Measurements from ENCODE around the gene AQR. TPM values are rescaled to one million over a fixed set of nuclear protein-coding genes. Genes with fewer than 3 reads are reported as not detected.
A peak's percentile ranks its signal among the peaks of the same experiment; 100 is the strongest.

The AQR gene
- total and polyA plus RNA-seq, 2 of the 8 experiments (the other 6 are each of a cell fraction or from before 2014, with no cell fraction given), result 34.5 to 57.6 TPM

DNA sequence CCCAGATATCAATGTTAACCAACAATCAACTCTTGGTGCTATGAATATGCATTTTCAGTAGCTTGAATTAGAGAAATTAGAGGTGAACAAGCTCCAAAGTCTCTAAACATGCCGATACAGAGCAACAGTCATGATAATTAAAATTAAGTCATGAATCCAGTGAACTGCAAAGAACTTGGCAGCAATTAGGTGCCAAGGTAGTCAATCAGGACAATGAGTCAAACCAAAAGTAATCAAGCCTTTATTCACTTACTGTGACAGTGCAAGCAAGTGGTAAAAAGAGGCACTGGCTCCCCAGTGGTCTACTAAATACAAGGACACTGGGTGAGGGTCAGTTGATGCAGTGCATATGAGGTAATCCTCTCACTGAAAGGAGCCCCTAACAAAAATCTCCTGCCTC lies 16.8 kb upstream of the AQR start:
- Histone ChIP-seq H2AK5ac (ENCODE audit: low read depth, low read length) (no peak overlapping the region), H3K9me3 (ENCODE audit: insufficient read depth in 2 of 2, low read depth in 1 of 2, low read length in 1 of 2) (no peaks in the 10 kb centered on the region), H4K8ac (ENCODE audit: extremely low read depth, insufficient read depth, low read length) (no peak overlapping the region), H2BK15ac (ENCODE audit: low read length) (no peak overlapping the region), H3K4me3 (ENCODE audit: extremely low read depth in 1 of 4, insufficient read depth in 2 of 4, low read depth in 3 of 4, low read length in 4 of 4) (peak overlapping the region; percentile 97 to 99 (median 98); a peak in 7 of 8 replicates), H3K23ac (ENCODE audit: insufficient read length) (no peak overlapping the region), H3K79me2 (ENCODE audit: control insufficient read depth in 1 of 2, insufficient read depth in 2 of 2, low read length in 2 of 2) (peaks cover 24 to 58% of the 10 kb centered on the region in 2 experiments), H4K5ac (ENCODE audit: insufficient read length, low read depth, low read length) (no peak overlapping the region), H3K4ac (replicated peaks; ENCODE audit: insufficient read length, low read depth, low read length) (no peak overlapping the region), H3K9ac (replicated peaks in 1 of 4; ENCODE audit: extremely low read depth in 1 of 4, low read depth in 3 of 4, low read length in 3 of 4) (peak overlapping the region in 1 of 4 experiments; percentile 39; a peak in 2 of 7 replicates), H3K27me3 (replicated peaks in 1 of 4; ENCODE audit: control insufficient read depth in 3 of 4, extremely low read depth in 1 of 4, insufficient read depth in 3 of 4, low read length in 3 of 4) (no peaks in the 10 kb centered on the region), H4K20me1 (replicated peaks in 1 of 2; ENCODE audit: control insufficient read depth in 1 of 2, insufficient read depth in 2 of 2, low read length in 2 of 2) (peaks cover 0 to 3% of the 10 kb centered on the region in 2 experiments), H3K56ac (replicated peaks; ENCODE audit: insufficient read length, low read depth, low read length) (no peak overlapping the region), H3K23me2 (ENCODE audit: low read depth, low read length) (peaks cover 10% of the 10 kb centered on the region), H2BK12ac (ENCODE audit: low read depth, low read length) (no peak overlapping the region), H2BK20ac (ENCODE audit: low read length) (no peak overlapping the region), H3K27ac (ENCODE audit: low read depth, low read length) (no peak overlapping the region), H3K18ac (ENCODE audit: extremely low read depth, low read length) (no peak overlapping the region), H2BK5ac (ENCODE audit: low read depth, low read length) (no peak overlapping the region; the same call in 1 of the 2 replicates), H3K79me1 (ENCODE audit: low read depth, low read length) (no peaks in the 10 kb centered on the region; the same call in 1 of the 2 replicates), H4K91ac (replicated peaks; ENCODE audit: insufficient read length, low read length) (no peak overlapping the region), H3K4me1 (replicated peaks in 1 of 4; ENCODE audit: control insufficient read depth in 3 of 4, insufficient read depth in 4 of 4, low read length in 3 of 4) (peaks cover 2 to 8% (median 3%) of the 10 kb centered on the region in 4 experiments; a peak in 4 of 7 replicates), H3K14ac (ENCODE audit: insufficient read length) (no peak overlapping the region), H3K36me3 (ENCODE audit: control insufficient read depth in 2 of 4, insufficient read depth in 4 of 4, low read length in 3 of 4) (peaks cover 0 to 44% (median 15%) of the 10 kb centered on the region in 4 experiments; a peak in 7 of 8 replicates), H3K4me2 (ENCODE audit: insufficient read depth in 1 of 2, low read depth in 2 of 2, low read length in 2 of 2) (peak overlapping the region; percentile 85 to 98), H2BK120ac (replicated peaks; ENCODE audit: low read depth, low read length) (no peak overlapping the region), H2AFZ (ENCODE audit: low read length) (no peak overlapping the region)
- FAIRE-seq (no peak), DNase-seq (ENCODE audit: low read depth in 1 of 2, low spot score in 2 of 2) (no peak)
- TF ChIP-seq RBBP5 (IDR thresholded peaks at IDR 0.05; ENCODE audit: borderline replicate concordance, low read depth, low read length) (no peak), GTF2F1 (IDR thresholded peaks at IDR 0.05; ENCODE audit: borderline replicate concordance, low read depth, low read length) (no peak), TBP (IDR thresholded peaks at IDR 0.05; ENCODE audit: low read depth, low read length) (no peak), ATF2 (IDR thresholded peaks at IDR 0.05; ENCODE audit: low read length) (no peak), EP300 (IDR thresholded peaks at IDR 0.05; ENCODE audit: borderline replicate concordance in 1 of 2, low read depth in 2 of 2, low read length in 2 of 2) (no peak)
- 81% methylated on average over 1 of the region's 1 CpG; no CpG with 5 or more reads in 1 of the 2 experiments for WGBS, 2 experiments (ENCODE audit: extremely low coverage in 1 of 2, insufficient coverage in 1 of 2, insufficient read length in 1 of 2, insufficient replicate concordance in 2 of 2, low coverage in 1 of 2, low lambda C conversion rate in 2 of 2, missing lambda C conversion rate in 1 of 2)
- CTCF ChIA-PET (ENCODE audit: partially characterized antibody), result interaction anchor here (0.9 to 3.1 kb wide), 2 partner anchors 9 to 33 kb away, joined by 4 to 8 read pairs; no protein-coding TSS in a partner anchor
- POLR2A ChIA-PET (ENCODE audit: partially characterized antibody), result interaction anchor here (1.0 to 4.3 kb wide), 4 partner anchors 9 to 33 kb away, joined by 3 to 28 read pairs (median 18); partner anchors contain the start of gene AQR
